IMR-90 (cell line): Measurements from ENCODE around the gene FAM177A1. TPM values are rescaled to one million over a fixed set of nuclear protein-coding genes. Genes with fewer than 3 reads are reported as not detected.

Experiments
- ATAC-seq: fragments of 200-7000 bp; cut with Tn5 transposase; 2 replicates; pipeline ENCODE4 v1.9.1; 2020; ENCODE audit warnings: low read depth, mild to moderate bottlenecking, moderate library complexity
- BruUV-seq: library from RNA; stranded (reverse); fragments of 400-500 nt; replicated peaks from 2 replicates; lab custom pipeline; 2021; lab: Mats Ljungman, UMichigan
- CTCF ChIA-PET: fragments of 300-600 bp; formaldehyde crosslinking; extraction: SDS; loops from one replicate; lab custom pipeline; 2021; ENCODE audit warnings: antibody characterized with exemption; lab: Yijun Ruan, JAX
- POLR2A ChIA-PET: fragments of 300-600 bp; sonication (Branson Sonifier 250); formaldehyde crosslinking; loops from one replicate; lab custom pipeline; 2022; ENCODE audit warnings: antibody characterized with exemption; ENCODE audit not compliant: unreplicated experiment; lab: Charles Lee
- DNase-seq: peaks from one replicate; pipeline ENCODE4 v3.0.0; 2013
- H2AFZ ChIP-seq: replicated peaks from 2 replicates; pipeline ENCODE3; 2013; ENCODE audit warnings: low read length, mild to moderate bottlenecking; ENCODE audit not compliant: poor library complexity
- H2AK5ac ChIP-seq: 2 replicates; pipeline ENCODE4 v1.6.1; 2013; ENCODE audit warnings: low read depth, low read length, inconsistent platforms
- H2AK9ac ChIP-seq: replicated peaks from 2 replicates; pipeline ENCODE3; 2013; ENCODE audit warnings: mild to moderate bottlenecking, low read depth, low read length, moderate library complexity; ENCODE audit not compliant: poor library complexity
- H2BK120ac ChIP-seq: 2 replicates; pipeline ENCODE4 v1.6.1; 2013; ENCODE audit warnings: low read depth, low read length, inconsistent platforms
- H2BK15ac ChIP-seq: 3 replicates; pipeline ENCODE4 v1.6.1; 2013; ENCODE audit warnings: low read depth, low read length, inconsistent platforms
- H2BK20ac ChIP-seq: 2 replicates; pipeline ENCODE4 v1.6.1; 2013; ENCODE audit warnings: low read depth, mild to moderate bottlenecking, inconsistent platforms, low read length, moderate library complexity
- H2BK5ac ChIP-seq: 2 replicates; pipeline ENCODE4 v1.6.1; 2013; ENCODE audit warnings: mild to moderate bottlenecking, low read depth, low read length, inconsistent platforms; ENCODE audit not compliant: poor library complexity, severe bottlenecking
- H3K14ac ChIP-seq: replicated peaks from 2 replicates; pipeline ENCODE4 v1.6.1; 2013; ENCODE audit warnings: low read depth, low read length, inconsistent platforms
- H3K18ac ChIP-seq: 2 replicates; pipeline ENCODE4 v1.6.1; 2013; ENCODE audit warnings: low read depth, low read length, control low read depth
- H3K23ac ChIP-seq: 2 replicates; pipeline ENCODE4 v1.6.1; 2013; ENCODE audit warnings: low read depth, low read length, inconsistent platforms
- H3K27ac ChIP-seq: 2 replicates; pipeline ENCODE4 v1.5.1; 2013; ENCODE audit warnings: mild to moderate bottlenecking, control low read depth, low read length; ENCODE audit not compliant: insufficient read depth
- H3K27me3 ChIP-seq: 2 replicates; pipeline ENCODE4 v1.6.1; 2013; ENCODE audit warnings: low read length; ENCODE audit not compliant: control insufficient read depth, insufficient read depth
- H3K36me3 ChIP-seq: 2 replicates; pipeline ENCODE4 v1.6.1; 2013; ENCODE audit warnings: low read length, mixed read lengths; ENCODE audit not compliant: control insufficient read depth, insufficient read depth
- H3K4ac ChIP-seq: 2 replicates; pipeline ENCODE4 v1.6.1; 2013; ENCODE audit warnings: low read depth, low read length, inconsistent platforms
- H3K4me1 ChIP-seq: 2 replicates; pipeline ENCODE4 v1.6.1; 2013; ENCODE audit warnings: low read length, mixed read lengths; ENCODE audit not compliant: control insufficient read depth, insufficient read depth
- H3K4me2 ChIP-seq: 2 replicates; pipeline ENCODE4 v1.6.1; 2013; ENCODE audit warnings: low read depth, mild to moderate bottlenecking, control low read depth, low read length, moderate library complexity
- H3K4me3 ChIP-seq: 2 replicates; pipeline ENCODE4 v1.5.1; 2013; ENCODE audit warnings: low read depth, mild to moderate bottlenecking, control low read depth, low read length, moderate library complexity; ENCODE audit not compliant: insufficient read depth
- H3K56ac ChIP-seq: 2 replicates; pipeline ENCODE4 v1.6.1; 2013; ENCODE audit warnings: low read length, inconsistent platforms; ENCODE audit not compliant: insufficient read depth; ENCODE audit errors: extremely low read depth
- H3K79me1 ChIP-seq, 2 experiments: 2 replicates each; pipeline ENCODE4 v1.6.1; 2013; ENCODE audit warnings: low read length in 2 of 2, inconsistent platforms in 1 of 2, low read depth in 1 of 2
- H3K9ac ChIP-seq: 2 replicates; pipeline ENCODE4 v1.6.1; 2013; ENCODE audit warnings: low read depth, low read length, control low read depth
- H3K9me1 ChIP-seq: 2 replicates; pipeline ENCODE4 v1.6.1; 2013; ENCODE audit warnings: low read length, inconsistent platforms; ENCODE audit not compliant: insufficient read depth
- H3K9me3 ChIP-seq: 2 replicates; pipeline ENCODE4 v1.6.1; 2013; ENCODE audit warnings: low read length; ENCODE audit not compliant: control insufficient read depth, insufficient read depth
- H4K20me1 ChIP-seq: 2 replicates; pipeline ENCODE4 v1.6.1; 2013; ENCODE audit warnings: low read length, inconsistent platforms; ENCODE audit not compliant: insufficient read depth
- H4K5ac ChIP-seq: 2 replicates; pipeline ENCODE4 v1.6.1; 2013; ENCODE audit warnings: mild to moderate bottlenecking, low read depth, low read length, control low read depth
- H4K8ac ChIP-seq, 2 experiments: 2 replicates each; pipeline ENCODE4 v1.6.1; 2013; ENCODE audit warnings: low read depth in 2 of 2, low read length in 2 of 2, control low read depth in 1 of 2, inconsistent platforms in 1 of 2
- H4K91ac ChIP-seq: 2 replicates; pipeline ENCODE4 v1.6.1; 2013; ENCODE audit warnings: low read depth, low read length, inconsistent platforms; ENCODE audit not compliant: insufficient read depth
- BHLHE40 ChIP-seq: fragments of 150-350 bp; IDR thresholded peaks from 2 replicates; pipeline ENCODE4 v1.6.1; 2016; ENCODE audit warnings: mild to moderate bottlenecking, low read depth, low read length
- CEBPB ChIP-seq: IDR thresholded peaks from 2 replicates; pipeline ENCODE4 v1.6.1; 2012; ENCODE audit warnings: low read depth, low read length, improper control_type of control experiment
- CHD1 ChIP-seq: IDR thresholded peaks from 2 replicates; pipeline ENCODE4 v1.6.1; 2012; ENCODE audit warnings: low read depth, low read length, improper control_type of control experiment
- FOS ChIP-seq: fragments of 150-350 bp; IDR thresholded peaks from 2 replicates; pipeline ENCODE4 v1.6.1; 2016; ENCODE audit warnings: low read depth, low read length
- MAFK ChIP-seq: IDR thresholded peaks from 2 replicates; pipeline ENCODE4 v1.6.1; 2012; ENCODE audit warnings: low read depth, low read length, improper control_type of control experiment
- MAZ ChIP-seq: IDR thresholded peaks from 2 replicates; pipeline ENCODE4 v1.6.1; 2012; ENCODE audit warnings: low read depth, mild to moderate bottlenecking, low read length, improper control_type of control experiment, moderate library complexity, borderline replicate concordance
- MXI1 ChIP-seq: IDR thresholded peaks from 2 replicates; pipeline ENCODE4 v1.6.1; 2012; ENCODE audit warnings: low read depth, mild to moderate bottlenecking, low read length, moderate library complexity, borderline replicate concordance
- NFE2L2 ChIP-seq: fragments of 150-350 bp; IDR thresholded peaks from 2 replicates; pipeline ENCODE4 v1.6.1; 2016; ENCODE audit warnings: low read depth, mild to moderate bottlenecking, low read length
- POLR2A ChIP-seq: IDR thresholded peaks from 2 replicates; pipeline ENCODE4 v1.6.1; 2012; ENCODE audit warnings: mild to moderate bottlenecking, low read depth, low read length
- RCOR1 ChIP-seq: IDR thresholded peaks from 2 replicates; pipeline ENCODE4 v1.6.1; 2012; ENCODE audit warnings: mild to moderate bottlenecking, low read length, improper control_type of control experiment; ENCODE audit not compliant: insufficient replicate concordance
- RFX5 ChIP-seq: IDR thresholded peaks from 2 replicates; pipeline ENCODE4 v1.8.0; 2012; ENCODE audit warnings: low read depth, mild to moderate bottlenecking, low read length, moderate library complexity
- SMC3 ChIP-seq: fragments of 150-350 bp; IDR thresholded peaks from 2 replicates; pipeline ENCODE4 v1.6.1; 2016; ENCODE audit warnings: low read depth, mild to moderate bottlenecking, antibody characterized with exemption, low read length, moderate library complexity
- WGBS, 2 experiments: methylation state at CpG; one replicate each; pipeline versions ENCODE4 v1.1.5 to v1.1.7; 2013; ENCODE audit warnings: missing lambda C conversion rate in 2 of 2; ENCODE audit not compliant: insufficient read length in 1 of 2; ENCODE audit errors: extremely low coverage in 2 of 2; 5-methylcytosine and 5-hydroxymethylcytosine counted together
- dilution Hi-C: fragments of 300-500 bp; cut with HindIII; formaldehyde crosslinking; loops from one replicate; pipeline ENCODE4 v1.14.3; 2018; ENCODE audit warnings: low sequenced_read_pairs; ENCODE audit not compliant: unreplicated experiment
- in situ Hi-C: fragments of 300-500 bp; cut with MboI; formaldehyde crosslinking; loops from 3 replicates; pipeline ENCODE4 v1.14.3; 2019; ENCODE audit warnings: low sequenced_read_pairs, inconsistent platforms, mixed read lengths
- intact Hi-C: fragments of 100-400 bp; cut with micrococcal nuclease; formaldehyde crosslinking; loops from 2 replicates; pipeline ENCODE4 v1.10.0; 2022
- polyA plus RNA-seq, 3 experiments: library from polyadenylated mRNA; depleted of rRNA; stranded (reverse); fragments of >200 nt; gene quantifications; 2 replicates each; pipeline ENCODE4 v1.2.3, GENCODE V29; 2012; ENCODE audit warnings: low replicate concordance in 1 of 3
- total RNA-seq: library from RNA; depleted of rRNA; stranded (reverse); fragments of >200 nt; gene quantifications from 2 replicates; pipeline ENCODE4 v1.2.3, GENCODE V29; 2012
- TF ChIP-seq, protein P1 (sequence below): fragments of 150-350 bp; IDR thresholded peaks from 2 replicates; pipeline ENCODE4 v1.6.1; 2017; ENCODE audit warnings: mild to moderate bottlenecking, antibody characterized with exemption, low read length, low read depth
- TF ChIP-seq, protein P2 (sequence below): fragments of 150-350 bp; IDR thresholded peaks from 2 replicates; pipeline ENCODE4 v1.6.1; 2016; ENCODE audit warnings: low read depth, mild to moderate bottlenecking, low read length, moderate library complexity, borderline replicate concordance

The FAM177A1 gene
- total and polyA plus RNA-seq, 2 of the 4 experiments (the other 2 are of a cell fraction) = 18.5 to 33.4 TPM

DNA sequence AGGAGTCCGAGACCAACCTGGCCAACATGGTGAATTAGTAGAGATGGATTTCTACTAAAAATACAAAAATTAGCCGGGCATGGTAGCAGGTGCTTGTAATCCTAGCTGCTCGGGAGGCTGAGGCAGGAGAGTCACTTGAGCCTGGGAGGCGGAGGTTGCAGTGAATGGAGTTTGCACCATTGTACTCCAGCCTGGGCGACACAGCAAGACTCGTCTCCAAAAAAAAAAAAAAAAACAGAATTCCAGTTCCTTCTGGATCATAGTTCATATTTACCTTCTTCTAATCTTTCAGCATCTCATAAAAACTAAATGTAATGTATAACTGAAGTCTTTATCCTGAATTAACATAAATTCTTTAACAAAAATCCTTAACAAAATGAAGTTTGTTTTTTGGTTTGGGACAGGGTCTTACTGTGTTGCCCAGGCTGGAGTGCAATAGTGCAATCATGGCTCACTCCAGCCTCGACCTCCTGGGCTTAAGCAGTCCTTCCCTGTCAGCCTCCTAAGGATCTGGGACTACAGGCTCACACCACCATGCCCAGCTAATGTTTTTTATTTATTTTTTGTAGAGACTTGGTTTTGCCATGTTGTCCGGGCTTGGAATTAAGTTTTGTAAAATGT lies 37.6 kb downstream of the FAM177A1 start:
- peaks cover 20% of the 10 kb centered on the region for H3K36me3 ChIP-seq
- H3K27me3 ChIP-seq = no peaks in the 10 kb centered on the region
- no peak overlapping the region for H3K4me2 ChIP-seq
- WGBS, 2 experiments = no CpG with 5 or more reads among the region's 8 CpGs
- intact Hi-C loops (loop anchor here (5.0 kb wide), 1 partner anchor 71 kb away; no protein-coding TSS in a partner anchor), dilution Hi-C loops (no loop called here), in situ Hi-C loops (no loop called here)
- no peak overlapping the region for H3K23ac ChIP-seq
- H2BK5ac ChIP-seq = no peak overlapping the region
- H2BK120ac ChIP-seq = no peak overlapping the region
- H4K20me1 ChIP-seq = no peaks in the 10 kb centered on the region
- no peak overlapping the region for H3K18ac ChIP-seq
- H3K9ac ChIP-seq = no peak overlapping the region
- H3K14ac ChIP-seq = no peak overlapping the region
- H4K91ac ChIP-seq = no peak overlapping the region
- no peak overlapping the region for H4K8ac ChIP-seq
- no peak overlapping the region for H4K5ac ChIP-seq
- no peaks in the 10 kb centered on the region for H3K9me1 ChIP-seq
- no peaks in the 10 kb centered on the region; a peak in 1 of 4 replicates for H3K79me1 ChIP-seq
- H2BK20ac ChIP-seq = no peak overlapping the region
- ChIA-PET CTCF (interaction anchor here (0.6 kb wide), 1 partner anchor 730 kb away, joined by 4 read pairs; no protein-coding TSS in a partner anchor), POLR2A (interaction anchor here (0.7 kb wide), 1 partner anchor 11 kb away, joined by 11 read pairs; no protein-coding TSS in a partner anchor)
- no peak overlapping the region for H3K4ac ChIP-seq
- no peak overlapping the region for H2AK5ac ChIP-seq
- no peak overlapping the region for H3K56ac ChIP-seq
- DNase-seq (no peak), ATAC-seq (no peak)
- H3K27ac ChIP-seq = no peak overlapping the region
- TF ChIP-seq CHD1 (no peak), RCOR1 (no peak), POLR2A (no peak), MAZ (no peak), FOS (no peak), BHLHE40 (no peak), MXI1 (no peak), RFX5 (no peak), CEBPB (no peak), NFE2L2 (no peak), MAFK (no peak), SMC3 (no peak)
- TF ChIP-seq, protein P1, sequence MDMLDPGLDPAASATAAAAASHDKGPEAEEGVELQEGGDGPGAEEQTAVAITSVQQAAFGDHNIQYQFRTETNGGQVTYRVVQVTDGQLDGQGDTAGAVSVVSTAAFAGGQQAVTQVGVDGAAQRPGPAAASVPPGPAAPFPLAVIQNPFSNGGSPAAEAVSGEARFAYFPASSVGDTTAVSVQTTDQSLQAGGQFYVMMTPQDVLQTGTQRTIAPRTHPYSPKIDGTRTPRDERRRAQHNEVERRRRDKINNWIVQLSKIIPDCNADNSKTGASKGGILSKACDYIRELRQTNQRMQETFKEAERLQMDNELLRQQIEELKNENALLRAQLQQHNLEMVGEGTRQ = no peak
- TF ChIP-seq, protein P2, sequence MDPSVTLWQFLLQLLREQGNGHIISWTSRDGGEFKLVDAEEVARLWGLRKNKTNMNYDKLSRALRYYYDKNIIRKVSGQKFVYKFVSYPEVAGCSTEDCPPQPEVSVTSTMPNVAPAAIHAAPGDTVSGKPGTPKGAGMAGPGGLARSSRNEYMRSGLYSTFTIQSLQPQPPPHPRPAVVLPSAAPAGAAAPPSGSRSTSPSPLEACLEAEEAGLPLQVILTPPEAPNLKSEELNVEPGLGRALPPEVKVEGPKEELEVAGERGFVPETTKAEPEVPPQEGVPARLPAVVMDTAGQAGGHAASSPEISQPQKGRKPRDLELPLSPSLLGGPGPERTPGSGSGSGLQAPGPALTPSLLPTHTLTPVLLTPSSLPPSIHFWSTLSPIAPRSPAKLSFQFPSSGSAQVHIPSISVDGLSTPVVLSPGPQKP = no peak
- H3K4me1 ChIP-seq = no peaks in the 10 kb centered on the region
- no peaks in the 10 kb centered on the region for H3K9me3 ChIP-seq
- no peak overlapping the region for H3K4me3 ChIP-seq
- no peak overlapping the region for H2BK15ac ChIP-seq
- no peak overlapping the region for H2AK9ac ChIP-seq
- H2AFZ ChIP-seq = no peak overlapping the region
- no TSS peak for BruUV-seq
